C4-2B (cell line): ENCODE measurements around the gene STK17A.
"Not testable (repeated sequence)": the region's sequence is repeated elsewhere in the genome, so short reads cannot be mapped to it uniquely, and the experiment has no call there.

Source experiments
- H3K27ac ChIP-seq: fragments of 450-650 bp; 2 replicates; pipeline ENCODE4 v1.5.1; 2017
- ZFX ChIP-seq: fragments of 450-650 bp; IDR thresholded peaks from 2 replicates; pipeline ENCODE4 v1.6.1; 2017
- TF ChIP-seq, protein P1 (sequence below): fragments of 450-650 bp; conservative IDR thresholded peaks from 2 replicates; pipeline ENCODE4 v1.5.1; 2017; ENCODE audit warnings: mild to moderate bottlenecking

The STK17A gene

DNA sequence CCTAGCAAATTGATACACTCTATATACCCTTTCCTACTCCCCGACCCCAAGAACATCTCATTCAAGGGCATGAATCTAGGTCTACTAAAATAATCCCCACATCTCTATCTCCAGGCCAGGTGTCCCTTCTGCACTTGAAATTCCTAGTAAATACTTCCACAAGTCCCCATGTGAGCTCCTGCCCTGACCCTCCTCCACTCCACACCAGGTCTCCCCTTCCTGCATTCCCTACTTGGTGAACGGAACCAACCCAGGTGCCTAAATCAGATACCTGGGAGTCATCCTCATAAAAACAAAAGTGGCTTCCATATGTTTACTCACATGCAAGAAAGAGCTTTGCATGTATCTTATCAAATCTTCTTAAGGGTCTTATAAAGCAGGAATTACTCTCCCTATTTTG lies 77.2 kb downstream of the STK17A start:
- TF ChIP-seq ZFX: no peak
- TF ChIP-seq, protein P1, sequence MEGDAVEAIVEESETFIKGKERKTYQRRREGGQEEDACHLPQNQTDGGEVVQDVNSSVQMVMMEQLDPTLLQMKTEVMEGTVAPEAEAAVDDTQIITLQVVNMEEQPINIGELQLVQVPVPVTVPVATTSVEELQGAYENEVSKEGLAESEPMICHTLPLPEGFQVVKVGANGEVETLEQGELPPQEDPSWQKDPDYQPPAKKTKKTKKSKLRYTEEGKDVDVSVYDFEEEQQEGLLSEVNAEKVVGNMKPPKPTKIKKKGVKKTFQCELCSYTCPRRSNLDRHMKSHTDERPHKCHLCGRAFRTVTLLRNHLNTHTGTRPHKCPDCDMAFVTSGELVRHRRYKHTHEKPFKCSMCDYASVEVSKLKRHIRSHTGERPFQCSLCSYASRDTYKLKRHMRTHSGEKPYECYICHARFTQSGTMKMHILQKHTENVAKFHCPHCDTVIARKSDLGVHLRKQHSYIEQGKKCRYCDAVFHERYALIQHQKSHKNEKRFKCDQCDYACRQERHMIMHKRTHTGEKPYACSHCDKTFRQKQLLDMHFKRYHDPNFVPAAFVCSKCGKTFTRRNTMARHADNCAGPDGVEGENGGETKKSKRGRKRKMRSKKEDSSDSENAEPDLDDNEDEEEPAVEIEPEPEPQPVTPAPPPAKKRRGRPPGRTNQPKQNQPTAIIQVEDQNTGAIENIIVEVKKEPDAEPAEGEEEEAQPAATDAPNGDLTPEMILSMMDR: no peak
- no peak overlapping the region for H3K27ac ChIP-seq

DNA sequence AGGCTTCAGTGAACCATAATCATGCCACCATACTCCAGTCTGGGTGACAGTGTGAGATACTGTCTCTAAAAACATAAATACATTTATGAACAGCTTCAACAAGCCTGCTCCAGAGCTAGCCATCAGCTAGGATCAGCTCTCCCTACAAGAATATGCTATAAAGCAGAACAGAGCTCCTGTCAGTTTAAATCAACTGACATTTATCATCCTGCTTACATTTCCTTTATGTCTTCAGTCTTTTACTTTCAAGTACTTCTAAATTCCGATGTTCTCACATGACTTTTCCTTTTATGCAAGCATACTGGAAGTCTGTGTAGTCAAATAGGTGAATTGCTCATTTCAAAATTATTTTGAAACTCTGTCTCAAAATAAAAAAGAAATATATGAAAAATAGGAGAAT lies 81.8 kb downstream of the STK17A start:
- TF ChIP-seq, protein P1: no peak
- TF ChIP-seq ZFX: no peak
- H3K27ac ChIP-seq: no peak overlapping the region

DNA sequence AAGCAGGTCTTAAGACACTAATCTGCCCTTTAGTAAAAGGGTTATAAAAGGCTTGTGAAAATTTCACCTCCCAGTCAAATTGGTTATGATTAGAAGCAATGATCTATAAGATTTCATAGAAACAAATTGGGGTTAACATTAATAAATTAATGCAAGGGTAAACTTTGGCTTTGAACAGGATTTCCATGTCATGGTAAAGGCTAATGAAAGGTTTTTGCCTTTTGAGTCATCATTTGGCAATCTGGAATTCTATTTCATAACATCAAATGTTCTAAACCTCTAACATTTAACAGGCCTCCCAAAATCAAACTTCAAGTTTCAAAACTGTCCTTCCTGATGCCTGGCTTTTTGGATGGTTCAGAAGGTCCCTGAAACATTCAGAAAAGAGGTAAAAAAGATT lies 84.0 kb downstream of the STK17A start:
- no peak overlapping the region for H3K27ac ChIP-seq
- TF ChIP-seq ZFX: no peak
- TF ChIP-seq, protein P1: no peak

DNA sequence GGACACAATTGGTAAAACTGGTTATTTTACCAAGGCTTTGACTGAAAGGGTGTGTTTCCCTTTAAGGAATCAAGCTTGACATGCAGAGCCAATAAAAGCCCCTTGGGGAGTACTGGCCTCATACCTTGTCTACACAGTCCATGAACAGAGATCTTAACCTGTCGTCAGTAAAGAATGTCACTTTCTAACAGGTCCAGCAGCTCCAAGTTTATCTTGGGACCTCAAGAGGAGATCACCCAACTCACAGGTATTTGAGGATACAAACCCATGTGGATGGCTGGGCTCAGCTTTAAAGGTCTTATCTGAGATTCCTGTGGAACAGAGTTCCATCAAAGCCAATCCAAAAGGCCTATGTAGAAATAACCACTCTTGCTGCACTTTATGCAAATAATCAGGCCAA lies 85.1 kb downstream of the STK17A start:
- TF ChIP-seq, protein P1: no peak
- no peak for TF ChIP-seq ZFX

DNA sequence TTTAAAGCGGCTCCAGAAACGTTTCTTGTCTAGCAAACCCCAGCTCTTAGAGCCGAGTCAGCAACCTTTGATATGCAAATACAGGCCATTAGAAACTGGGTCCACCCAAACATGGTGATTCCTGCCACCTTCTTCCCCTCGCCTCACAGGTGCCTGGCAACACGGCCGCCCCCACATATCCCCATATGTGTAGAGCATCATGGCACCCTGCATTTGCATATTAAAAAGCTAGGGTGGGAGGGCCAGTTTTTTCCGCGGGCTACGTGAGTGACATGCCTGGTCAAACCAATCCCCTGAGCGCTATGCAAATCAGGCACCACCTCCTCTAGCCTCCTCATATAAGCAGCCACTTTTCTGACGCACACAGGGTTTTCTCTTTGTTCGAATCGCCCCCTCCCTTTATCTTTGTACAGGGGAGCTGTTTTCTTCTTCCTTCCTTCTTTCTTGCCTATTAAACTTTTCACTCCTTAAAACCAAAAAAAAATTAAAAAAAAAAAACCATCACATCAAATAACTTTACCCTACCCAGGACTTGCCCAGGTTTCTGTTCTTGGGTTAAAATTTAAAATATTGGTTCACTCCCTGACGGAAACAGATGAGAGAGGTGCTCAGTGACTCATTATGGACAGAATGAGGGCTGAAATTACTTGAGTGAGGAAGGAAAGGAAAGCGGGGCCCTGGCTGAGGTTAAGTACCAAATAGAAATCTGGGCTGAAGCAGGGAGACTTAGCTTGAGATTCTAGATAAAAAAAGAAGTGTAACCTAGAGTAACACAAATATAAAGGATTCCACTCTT lies 86.6 kb downstream of the STK17A start:
- TF ChIP-seq, protein P1: no peak
- TF ChIP-seq ZFX: no peak
- H3K27ac ChIP-seq: no peak overlapping the region

More for the DNA sequence above, 85.1 kb downstream of the STK17A start:
- H3K27ac ChIP-seq: no peak overlapping the region

DNA sequence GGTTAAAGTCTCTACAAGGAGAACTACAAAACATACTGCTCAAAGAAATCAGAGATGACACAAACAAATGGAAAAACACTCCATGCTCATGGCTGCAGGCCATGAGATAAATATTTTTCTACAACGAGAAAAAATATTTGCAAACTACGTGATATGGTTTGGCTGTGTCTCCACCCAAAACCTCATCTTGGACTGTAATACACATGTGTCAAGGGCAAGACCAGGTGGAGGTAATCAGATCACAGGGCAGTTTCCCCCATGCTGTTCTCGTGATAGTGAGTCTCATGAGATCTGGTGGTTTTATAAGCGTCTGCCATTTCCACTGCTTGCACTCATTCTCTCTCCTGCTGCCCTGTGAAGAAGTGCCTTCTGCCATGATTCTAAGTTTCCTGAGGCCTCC lies 88.6 kb downstream of the STK17A start:
- no peak overlapping the region for H3K27ac ChIP-seq

DNA sequence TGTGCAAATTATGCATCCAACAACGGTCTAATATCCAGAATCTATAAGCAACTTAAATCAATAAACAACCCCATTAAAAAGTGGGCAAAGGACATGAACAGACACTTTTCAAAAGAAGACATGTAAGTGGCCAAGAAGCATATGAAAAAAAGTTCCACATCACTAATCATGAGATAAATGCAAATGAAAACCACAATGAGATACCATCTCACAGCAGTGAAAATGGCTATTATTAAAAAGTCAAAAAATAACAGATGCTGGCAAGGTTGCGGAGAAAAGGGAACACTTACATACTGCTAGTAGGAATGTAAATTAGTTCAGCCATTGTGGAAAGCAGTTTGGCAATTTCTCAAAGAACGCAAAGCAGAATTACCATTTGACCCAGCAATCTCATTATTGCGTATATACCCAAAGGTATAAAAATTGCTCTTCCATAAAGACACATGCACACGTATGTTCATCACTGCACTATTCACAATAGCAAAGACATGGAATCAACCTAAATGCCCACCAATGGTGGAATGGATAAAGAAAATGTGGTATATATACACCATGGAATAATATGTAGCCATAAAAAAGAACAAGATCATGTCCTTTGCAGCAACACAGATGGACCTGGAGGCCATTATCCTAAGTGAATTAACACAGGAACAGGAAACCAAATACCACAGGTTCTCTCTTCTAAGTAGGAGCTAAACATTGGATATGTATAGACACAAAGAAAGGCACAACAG lies 90.5 kb downstream of the STK17A start:
- not testable (repeated sequence) for H3K27ac ChIP-seq

More for the DNA sequence above, 88.6 kb downstream of the STK17A start:
- TF ChIP-seq, protein P1: no peak
- no peak for TF ChIP-seq ZFX
